ENCODE results near the gene SIRT1.

SIRT1 gene

GRCh38 chr10:67851186-67851585 is 33.3 kb upstream of the SIRT1 start:
- H3K36me3 ChIP-seq (ENCODE audit: insufficient read depth, low read length), result no peaks in the 10 kb centered on the region
- H3K4me3 ChIP-seq (ENCODE audit: low read depth, low read length), result no peak overlapping the region
- H3K27me3 ChIP-seq (ENCODE audit: insufficient read depth, low read length), result no peaks in the 10 kb centered on the region
- no peak overlapping the region for H3K27ac ChIP-seq (ENCODE audit: low read depth, low read length)
- no peaks in the 10 kb centered on the region for H3K4me1 ChIP-seq (ENCODE audit: control insufficient read depth, insufficient read depth, low read length, unreplicated experiment)
- H2AFZ ChIP-seq (ENCODE audit: low read length, unreplicated experiment), result no peak overlapping the region
- peaks cover 3% of the 10 kb centered on the region for H3K79me2 ChIP-seq (ENCODE audit: control insufficient read depth, insufficient read depth, low read length, unreplicated experiment)

- Histone ChIP-seq H3K79me2 (ENCODE audit: control insufficient read depth, insufficient read depth, low read length, unreplicated experiment) (peaks cover 3% of the 10 kb centered on the region), H3K4me3 (ENCODE audit: low read depth, low read length) (no peak overlapping the region)
Measured at GRCh38 chr10:67852761-67853160, 31.7 kb upstream of the SIRT1 start.

GRCh38 chr10:67853512-67853911 is 30.9 kb upstream of the SIRT1 start:
- H2AFZ ChIP-seq (ENCODE audit: low read length, unreplicated experiment), result no peak overlapping the region
- H3K27ac ChIP-seq (ENCODE audit: low read depth, low read length), result no peak overlapping the region
- no peaks in the 10 kb centered on the region for H3K36me3 ChIP-seq (ENCODE audit: insufficient read depth, low read length)
- H3K4me3 ChIP-seq (ENCODE audit: low read depth, low read length), result no peak overlapping the region
- peaks cover 3% of the 10 kb centered on the region for H3K79me2 ChIP-seq (ENCODE audit: control insufficient read depth, insufficient read depth, low read length, unreplicated experiment)
- no peaks in the 10 kb centered on the region for H3K4me1 ChIP-seq (ENCODE audit: control insufficient read depth, insufficient read depth, low read length, unreplicated experiment)
- no peaks in the 10 kb centered on the region for H3K27me3 ChIP-seq (ENCODE audit: insufficient read depth, low read length)

More at GRCh38 chr10:67852761-67853160, 31.7 kb upstream of the SIRT1 start:
- H3K27me3 ChIP-seq (ENCODE audit: insufficient read depth, low read length), result no peaks in the 10 kb centered on the region
- H3K4me1 ChIP-seq (ENCODE audit: control insufficient read depth, insufficient read depth, low read length, unreplicated experiment), result no peaks in the 10 kb centered on the region
- no peak overlapping the region for H3K27ac ChIP-seq (ENCODE audit: low read depth, low read length)
- no peaks in the 10 kb centered on the region for H3K36me3 ChIP-seq (ENCODE audit: insufficient read depth, low read length)
- H2AFZ ChIP-seq (ENCODE audit: low read length, unreplicated experiment), result no peak overlapping the region

GRCh38 chr10:67858971-67859370 is 25.5 kb upstream of the SIRT1 start:
- Histone ChIP-seq H3K27ac (ENCODE audit: low read depth, low read length) (no peak overlapping the region), H3K79me2 (ENCODE audit: control insufficient read depth, insufficient read depth, low read length, unreplicated experiment) (no peaks in the 10 kb centered on the region), H3K4me3 (ENCODE audit: low read depth, low read length) (no peak overlapping the region), H3K36me3 (ENCODE audit: insufficient read depth, low read length) (no peaks in the 10 kb centered on the region), H2AFZ (ENCODE audit: low read length, unreplicated experiment) (no peak overlapping the region), H3K4me1 (ENCODE audit: control insufficient read depth, insufficient read depth, low read length, unreplicated experiment) (no peaks in the 10 kb centered on the region), H3K27me3 (ENCODE audit: insufficient read depth, low read length) (no peaks in the 10 kb centered on the region)

GRCh38 chr10:67861750-67862432 is 22.6 kb upstream of the SIRT1 start:
- H2AFZ ChIP-seq (ENCODE audit: low read length, unreplicated experiment), result no peak overlapping the region
- no peaks in the 10 kb centered on the region for H3K27me3 ChIP-seq (ENCODE audit: insufficient read depth, low read length)
- no peaks in the 10 kb centered on the region for H3K36me3 ChIP-seq (ENCODE audit: insufficient read depth, low read length)
- no peak overlapping the region for H3K27ac ChIP-seq (ENCODE audit: low read depth, low read length)
- no peaks in the 10 kb centered on the region for H3K79me2 ChIP-seq (ENCODE audit: control insufficient read depth, insufficient read depth, low read length, unreplicated experiment)
- H3K4me3 ChIP-seq (ENCODE audit: low read depth, low read length), result no peak overlapping the region
- H3K4me1 ChIP-seq (ENCODE audit: control insufficient read depth, insufficient read depth, low read length, unreplicated experiment), result no peaks in the 10 kb centered on the region

GRCh38 chr10:67863094-67863493 is 21.4 kb upstream of the SIRT1 start:
- Histone ChIP-seq H3K36me3 (ENCODE audit: insufficient read depth, low read length) (no peaks in the 10 kb centered on the region), H2AFZ (ENCODE audit: low read length, unreplicated experiment) (no peak overlapping the region), H3K4me3 (ENCODE audit: low read depth, low read length) (no peak overlapping the region), H3K79me2 (ENCODE audit: control insufficient read depth, insufficient read depth, low read length, unreplicated experiment) (no peaks in the 10 kb centered on the region), H3K27ac (ENCODE audit: low read depth, low read length) (no peak overlapping the region), H3K4me1 (ENCODE audit: control insufficient read depth, insufficient read depth, low read length, unreplicated experiment) (no peaks in the 10 kb centered on the region), H3K27me3 (ENCODE audit: insufficient read depth, low read length) (no peaks in the 10 kb centered on the region)

- Histone ChIP-seq H3K4me3 (ENCODE audit: low read depth, low read length) (no peak overlapping the region), H3K36me3 (ENCODE audit: insufficient read depth, low read length) (no peaks in the 10 kb centered on the region), H3K27ac (ENCODE audit: low read depth, low read length) (no peak overlapping the region), H3K4me1 (ENCODE audit: control insufficient read depth, insufficient read depth, low read length, unreplicated experiment) (no peaks in the 10 kb centered on the region), H3K27me3 (ENCODE audit: insufficient read depth, low read length) (no peaks in the 10 kb centered on the region), H3K79me2 (ENCODE audit: control insufficient read depth, insufficient read depth, low read length, unreplicated experiment) (no peaks in the 10 kb centered on the region), H2AFZ (ENCODE audit: low read length, unreplicated experiment) (no peak overlapping the region)
Measured at GRCh38 chr10:67864607-67865371, 19.7 kb upstream of the SIRT1 start.

GRCh38 chr10:67868132-67868531 is 16.3 kb upstream of the SIRT1 start:
- no peak overlapping the region for H3K4me3 ChIP-seq (ENCODE audit: low read depth, low read length)
- no peak overlapping the region for H2AFZ ChIP-seq (ENCODE audit: low read length, unreplicated experiment)
- no peaks in the 10 kb centered on the region for H3K36me3 ChIP-seq (ENCODE audit: insufficient read depth, low read length)
- H3K4me1 ChIP-seq (ENCODE audit: control insufficient read depth, insufficient read depth, low read length, unreplicated experiment), result no peaks in the 10 kb centered on the region
- H3K79me2 ChIP-seq (ENCODE audit: control insufficient read depth, insufficient read depth, low read length, unreplicated experiment), result no peaks in the 10 kb centered on the region
- no peak overlapping the region for H3K27ac ChIP-seq (ENCODE audit: low read depth, low read length)
- H3K27me3 ChIP-seq (ENCODE audit: insufficient read depth, low read length), result no peaks in the 10 kb centered on the region

GRCh38 chr10:67869996-67870395 is 14.5 kb upstream of the SIRT1 start:
- no peaks in the 10 kb centered on the region for H3K4me1 ChIP-seq (ENCODE audit: control insufficient read depth, insufficient read depth, low read length, unreplicated experiment)
- no peak overlapping the region for H2AFZ ChIP-seq (ENCODE audit: low read length, unreplicated experiment)
- H3K79me2 ChIP-seq (ENCODE audit: control insufficient read depth, insufficient read depth, low read length, unreplicated experiment), result no peaks in the 10 kb centered on the region
- H3K36me3 ChIP-seq (ENCODE audit: insufficient read depth, low read length), result no peaks in the 10 kb centered on the region
- no peak overlapping the region for H3K4me3 ChIP-seq (ENCODE audit: low read depth, low read length)
- no peak overlapping the region for H3K27ac ChIP-seq (ENCODE audit: low read depth, low read length)
- no peaks in the 10 kb centered on the region for H3K27me3 ChIP-seq (ENCODE audit: insufficient read depth, low read length)

- Histone ChIP-seq H3K36me3 (ENCODE audit: insufficient read depth, low read length) (no peaks in the 10 kb centered on the region), H3K4me1 (ENCODE audit: control insufficient read depth, insufficient read depth, low read length, unreplicated experiment) (no peaks in the 10 kb centered on the region), H3K79me2 (ENCODE audit: control insufficient read depth, insufficient read depth, low read length, unreplicated experiment) (no peaks in the 10 kb centered on the region), H2AFZ (ENCODE audit: low read length, unreplicated experiment) (no peak overlapping the region), H3K4me3 (ENCODE audit: low read depth, low read length) (no peak overlapping the region), H3K27me3 (ENCODE audit: insufficient read depth, low read length) (no peaks in the 10 kb centered on the region), H3K27ac (ENCODE audit: low read depth, low read length) (no peak overlapping the region)
Measured at GRCh38 chr10:67875340-67876238, 8.9 kb upstream of the SIRT1 start.
